HG02973 (cell line): ENCODE data around the gene RNF121.

Experiments used
- ATAC-seq: cut with Tn5 transposase; IDR thresholded peaks from one replicate; pipeline ENCODE4 v1.9.1; 2021; ENCODE audit warnings: moderate library complexity; ENCODE audit not compliant: unreplicated experiment

The RNF121 gene

GRCh38 chr11:72004515-72005346 is 75.9 kb downstream of the RNF121 start:
- ATAC-seq: no peak

- no peak for ATAC-seq
Measured at GRCh38 chr11:72005347-72006260, 76.8 kb downstream of the RNF121 start.

DNA sequence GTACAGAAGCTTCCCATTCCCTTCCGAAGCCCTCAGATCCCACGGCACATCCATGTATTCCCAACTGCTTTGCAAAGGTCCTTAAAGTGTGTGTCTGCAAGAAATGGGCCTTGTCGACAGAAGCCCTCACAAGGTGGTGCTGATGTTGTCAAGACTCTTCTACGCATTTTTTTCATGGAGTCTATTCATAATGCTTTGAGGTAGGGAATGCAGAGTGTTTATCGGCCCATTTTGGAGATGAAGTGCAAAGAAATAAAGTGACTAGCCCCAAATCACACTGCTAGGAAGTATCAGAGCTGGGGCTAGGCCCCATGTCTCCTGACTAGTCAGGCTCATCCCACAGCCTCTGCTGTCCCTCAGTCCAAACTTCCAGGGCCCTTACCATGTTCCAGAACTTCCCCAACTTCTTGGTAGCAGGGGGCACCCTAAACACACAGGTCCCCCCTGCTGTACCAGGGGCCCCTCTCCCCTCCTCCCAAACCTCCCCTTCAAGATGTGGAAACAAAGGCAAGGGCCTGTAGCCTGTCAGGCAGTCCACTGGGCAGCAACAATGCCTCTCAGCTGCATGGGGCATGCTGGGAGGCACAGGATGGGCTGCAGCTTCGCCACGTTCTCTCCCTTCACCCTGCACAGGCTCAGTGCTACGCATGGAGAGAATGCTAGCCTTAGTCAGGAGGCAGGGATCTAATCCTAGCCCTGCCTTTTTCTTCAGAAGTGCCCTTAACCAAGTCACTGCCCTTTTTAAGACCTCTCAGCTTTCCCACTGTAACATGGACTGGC is 77.7 kb downstream of the RNF121 start:
- ATAC-seq: no peak

DNA sequence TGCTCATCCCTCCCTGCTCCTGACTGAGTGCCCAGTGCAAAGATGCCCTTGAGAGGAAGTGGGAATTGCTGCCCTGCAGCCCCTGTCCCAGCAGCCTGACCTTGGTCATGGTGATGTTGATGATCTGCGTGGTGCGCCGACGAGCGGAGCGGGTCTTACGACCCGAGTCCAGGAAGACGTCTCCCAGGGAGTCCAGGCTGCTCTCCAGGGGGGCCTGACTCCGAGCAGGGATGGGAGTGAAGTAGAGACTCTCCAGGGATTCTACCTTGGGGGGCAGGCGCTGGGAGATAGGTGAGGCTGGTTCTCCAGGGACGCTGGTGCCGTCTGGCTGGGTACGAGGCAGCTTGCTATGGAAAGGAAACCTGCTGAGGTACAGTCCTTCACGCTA is 78.2 kb downstream of the RNF121 start:
- ATAC-seq: no peak

- ATAC-seq: no peak
Measured at GRCh38 chr11:72007587-72007986, 78.7 kb downstream of the RNF121 start.

DNA sequence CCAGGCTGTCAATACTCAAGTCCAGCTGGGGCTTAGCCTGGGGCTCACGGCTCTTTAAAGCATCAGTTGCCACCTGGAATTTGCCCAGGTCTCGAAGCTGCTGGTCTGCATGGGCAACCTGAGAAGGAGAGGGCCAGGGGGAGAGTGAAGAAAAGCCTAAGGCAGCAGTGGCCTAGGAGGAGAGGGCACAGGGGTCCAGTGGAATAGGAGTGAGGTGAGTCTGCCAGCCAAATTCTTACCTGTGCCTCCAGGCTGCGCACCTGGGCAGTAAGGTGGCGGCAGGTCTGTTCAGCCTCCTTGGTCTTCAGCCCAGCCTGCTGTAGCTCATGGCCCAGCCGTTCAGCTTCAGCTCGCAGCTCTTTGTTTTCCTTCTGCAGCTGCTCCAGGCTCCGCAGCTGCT is 79.9 kb downstream of the RNF121 start:
- no peak for ATAC-seq

DNA sequence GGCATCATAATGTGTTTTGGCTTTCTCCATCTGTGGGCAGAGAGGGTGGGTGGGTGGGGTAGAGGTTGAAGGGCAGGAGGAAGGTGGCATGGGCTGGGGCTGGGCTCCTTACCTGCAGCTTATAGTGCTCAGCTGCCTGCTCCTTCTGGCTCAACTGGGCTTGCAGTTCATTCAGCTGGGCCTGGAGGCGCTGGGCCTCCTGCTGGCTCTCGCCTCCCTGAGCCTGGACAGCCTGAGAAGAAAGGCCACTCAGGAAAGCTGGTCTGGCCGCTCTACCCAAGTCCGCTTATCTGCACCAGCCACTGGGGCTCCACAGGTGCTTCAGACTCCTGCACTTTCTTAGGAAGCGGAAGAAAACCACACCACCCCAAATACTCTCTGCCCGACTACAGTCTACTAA is 80.3 kb downstream of the RNF121 start:
- ATAC-seq: no peak

GRCh38 chr11:72010529-72011233 is 81.8 kb downstream of the RNF121 start:
- no peak for ATAC-seq

- ATAC-seq: no peak
Measured at GRCh38 chr11:72012091-72012630, 83.3 kb downstream of the RNF121 start.

GRCh38 chr11:72012897-72013721 is 84.3 kb downstream of the RNF121 start:
- no peak for ATAC-seq

- ATAC-seq: no peak
Measured at GRCh38 chr11:72013765-72014711, 85.2 kb downstream of the RNF121 start.

GRCh38 chr11:72014761-72015320 is 86.0 kb downstream of the RNF121 start:
- no peak for ATAC-seq

DNA sequence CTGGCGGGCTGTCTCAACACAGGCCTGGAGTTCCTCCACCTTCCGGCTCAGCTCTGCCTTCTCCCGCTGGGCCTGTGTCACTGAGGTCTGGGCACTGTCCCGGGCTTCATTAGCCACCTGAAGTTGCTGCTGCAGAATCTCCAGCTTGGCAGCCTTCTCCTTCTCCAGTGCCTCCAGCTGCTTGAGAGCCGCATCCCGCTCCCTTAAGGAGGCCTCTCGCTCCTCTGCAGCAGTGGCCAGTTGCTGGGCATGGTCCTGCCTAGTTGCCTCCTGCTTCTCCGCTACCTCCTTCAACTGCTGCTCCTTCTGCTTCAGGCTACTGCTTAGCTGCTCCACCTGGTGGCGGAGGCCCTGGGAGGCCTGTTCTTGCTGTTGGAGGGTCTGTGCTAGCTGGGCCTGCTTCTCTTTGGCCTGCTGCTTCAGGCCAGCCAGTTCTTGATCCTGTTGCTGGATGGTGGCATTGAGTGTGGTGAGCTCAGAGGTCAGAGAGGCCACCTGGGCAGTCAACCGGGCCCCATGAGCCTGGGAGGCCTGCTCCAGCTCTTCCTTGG is 86.7 kb downstream of the RNF121 start:
- ATAC-seq: no peak

- no peak for ATAC-seq
Measured at GRCh38 chr11:72018171-72018570, 89.3 kb downstream of the RNF121 start.

- ATAC-seq: no peak
Measured at GRCh38 chr11:72023335-72023734, 94.5 kb downstream of the RNF121 start.

DNA sequence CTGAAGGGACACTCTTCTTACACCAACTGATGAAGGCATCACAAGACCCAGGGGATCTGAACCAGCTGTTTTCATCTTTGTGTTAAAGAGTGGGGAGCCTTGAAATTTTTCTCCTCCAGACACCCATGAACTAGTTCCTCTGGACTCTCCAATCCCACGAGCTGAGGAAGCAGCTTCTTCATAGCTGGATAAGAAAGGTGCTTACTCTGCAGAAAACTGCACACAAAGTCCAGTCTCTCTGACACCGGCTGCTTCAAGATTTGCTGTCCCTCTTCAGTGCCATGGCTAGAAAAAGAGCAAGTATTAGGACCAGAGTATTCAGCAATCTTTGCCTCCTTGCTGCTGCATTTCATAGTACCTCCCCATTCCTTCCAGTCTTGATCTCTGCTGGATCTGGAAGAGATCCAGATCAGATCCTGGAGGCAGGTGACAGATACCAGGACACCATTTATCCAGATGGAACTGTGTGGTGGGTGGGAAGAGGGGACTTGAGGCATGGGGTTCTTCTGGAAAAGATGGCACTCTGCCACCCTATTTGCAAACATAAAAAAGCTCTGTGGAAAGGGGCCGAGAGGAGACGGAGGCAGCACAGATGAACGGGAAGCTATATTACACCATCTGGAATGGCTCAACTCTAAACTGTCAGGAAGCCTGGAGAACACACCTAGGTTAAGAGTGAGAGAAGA is 95.4 kb downstream of the RNF121 start:
- ATAC-seq: no peak

GRCh38 chr11:72026090-72026489 is 97.2 kb downstream of the RNF121 start:
- no peak for ATAC-seq
